H1 (cell line): Measurements from ENCODE around the gene ATP6V1C2. TPM values are rescaled to one million over a fixed set of nuclear protein-coding genes. Genes with fewer than 3 reads are reported as not detected.

ENCODE experiments used
- CTCF ChIA-PET: fragments of 300-600 bp; sonication (Branson Sonifier 250); formaldehyde crosslinking; loops from one replicate; lab custom pipeline; 2021; ENCODE audit not compliant: partially characterized antibody; lab: Charles Lee
- POLR2A ChIA-PET: fragments of 300-600 bp; sonication (Branson Sonifier 250); formaldehyde crosslinking; loops from one replicate; lab custom pipeline; 2021; ENCODE audit warnings: inconsistent platforms; ENCODE audit not compliant: partially characterized antibody; lab: Charles Lee
- DNase-seq, 2 experiments: peaks; one replicate each; pipeline versions ENCODE4 v3.0.0 to v3.0.0-alpha.2; 2010 to 2022; ENCODE audit warnings: low spot score in 2 of 2, low read depth in 1 of 2, mixed read lengths in 1 of 2
- FAIRE-seq: peaks from 2 replicates; lab custom pipeline; 2011; peaks lifted over from hg19 to GRCh38; lab: Jason Lieb, UNC
- H2AFZ ChIP-seq: 2 replicates; pipeline ENCODE4 v1.8.1; 2012; ENCODE audit warnings: low read length, inconsistent platforms
- H2AK5ac ChIP-seq: 2 replicates; pipeline ENCODE4 v1.6.1; 2013; ENCODE audit warnings: low read depth, low read length
- H2BK120ac ChIP-seq: replicated peaks from 2 replicates; pipeline ENCODE3; 2013; ENCODE audit warnings: low read depth, low read length, inconsistent platforms
- H2BK12ac ChIP-seq: 2 replicates; pipeline ENCODE4 v1.6.1; 2013; ENCODE audit warnings: low read depth, low read length
- H2BK15ac ChIP-seq: 2 replicates; pipeline ENCODE4 v1.6.1; 2013; ENCODE audit warnings: low read length
- H2BK20ac ChIP-seq: 2 replicates; pipeline ENCODE4 v1.6.1; 2013; ENCODE audit warnings: low read length
- H2BK5ac ChIP-seq: 2 replicates; pipeline ENCODE4 v1.6.1; 2013; ENCODE audit warnings: low read depth, low read length
- H3K14ac ChIP-seq: 2 replicates; pipeline ENCODE4 v1.6.1; 2013; ENCODE audit warnings: inconsistent platforms; ENCODE audit not compliant: insufficient read length
- H3K18ac ChIP-seq: 2 replicates; pipeline ENCODE4 v1.6.1; 2013; ENCODE audit warnings: low read length; ENCODE audit errors: extremely low read depth
- H3K23ac ChIP-seq: 2 replicates; pipeline ENCODE4 v1.6.1; 2013; ENCODE audit warnings: inconsistent platforms; ENCODE audit not compliant: insufficient read length
- H3K23me2 ChIP-seq: 2 replicates; pipeline ENCODE4 v1.6.1; 2013; ENCODE audit warnings: low read depth, low read length
- H3K27ac ChIP-seq: 2 replicates; pipeline ENCODE4 v1.6.1; 2011; ENCODE audit warnings: low read depth, low read length, inconsistent platforms
- H3K27me3 ChIP-seq, 4 experiments: replicated peaks in 1 of 4; 1 replicate in 1 of 4; 2 replicates in 3 of 4; pipeline versions ENCODE4 v1.6.1 to v1.8.1; 2011 to 2013; ENCODE audit warnings: low read length in 3 of 4, mild to moderate bottlenecking in 3 of 4, inconsistent platforms in 2 of 4, mixed read lengths in 2 of 4, moderate library complexity in 1 of 4; ENCODE audit not compliant: control insufficient read depth in 3 of 4, insufficient read depth in 3 of 4; ENCODE audit errors: extremely low read depth in 1 of 4
- H3K36me3 ChIP-seq, 4 experiments: 2 replicates each; pipeline versions ENCODE4 v1.6.1 to v1.8.1; 2011 to 2013; ENCODE audit warnings: mild to moderate bottlenecking in 4 of 4, low read length in 3 of 4, moderate library complexity in 2 of 4, control low read depth in 1 of 4, inconsistent platforms in 1 of 4; ENCODE audit not compliant: insufficient read depth in 4 of 4, control insufficient read depth in 2 of 4
- H3K4ac ChIP-seq: replicated peaks from 2 replicates; pipeline ENCODE3; 2013; ENCODE audit warnings: low read length, low read depth, mixed read lengths, inconsistent platforms; ENCODE audit not compliant: insufficient read length
- H3K4me1 ChIP-seq, 4 experiments: replicated peaks in 1 of 4; 1 replicate in 1 of 4; 2 replicates in 3 of 4; pipeline versions ENCODE4 v1.6.1 to v1.8.1; 2011 to 2013; ENCODE audit warnings: low read length in 3 of 4, inconsistent platforms in 2 of 4, mixed read lengths in 1 of 4; ENCODE audit not compliant: insufficient read depth in 4 of 4, control insufficient read depth in 3 of 4
- H3K4me2 ChIP-seq, 2 experiments: 2 replicates each; pipeline versions ENCODE4 v1.6.1 to v1.8.1; 2011 to 2013; ENCODE audit warnings: low read depth in 2 of 2, low read length in 2 of 2, control low read depth in 1 of 2, inconsistent platforms in 1 of 2, mild to moderate bottlenecking in 1 of 2; ENCODE audit not compliant: insufficient read depth in 1 of 2
- H3K4me3 ChIP-seq, 4 experiments: fragments of 200-600, 300-600 bp in 1 of 4; sonication (generic), shearing (Covaris generic), sonication (Bioruptor Twin) in 1 of 4; 2 replicates each; pipeline versions ENCODE4 v1.5.1 to v1.8.1; 2011 to 2016; ENCODE audit warnings: low read length in 4 of 4, low read depth in 3 of 4, control low read depth in 2 of 4, inconsistent platforms in 2 of 4, mild to moderate bottlenecking in 2 of 4, mixed read lengths in 1 of 4, moderate library complexity in 1 of 4; ENCODE audit not compliant: insufficient read depth in 2 of 4; ENCODE audit errors: extremely low read depth in 1 of 4
- H3K56ac ChIP-seq: replicated peaks from 2 replicates; pipeline ENCODE3; 2013; ENCODE audit warnings: low read depth, mild to moderate bottlenecking, mixed read lengths, low read length, inconsistent platforms; ENCODE audit not compliant: insufficient read length
- H3K79me1 ChIP-seq: 2 replicates; pipeline ENCODE4 v1.6.1; 2013; ENCODE audit warnings: low read depth, low read length, control low read depth
- H3K79me2 ChIP-seq, 2 experiments: 2 replicates each; pipeline versions ENCODE4 v1.6.1 to v1.8.1; 2012 to 2013; ENCODE audit warnings: low read length in 2 of 2, mild to moderate bottlenecking in 2 of 2, inconsistent platforms in 1 of 2; ENCODE audit not compliant: insufficient read depth in 2 of 2, control insufficient read depth in 1 of 2
- H3K9ac ChIP-seq, 4 experiments: replicated peaks in 1 of 4; 1 replicate in 1 of 4; 2 replicates in 3 of 4; pipeline versions ENCODE4 v1.6.1 to v1.8.1; 2011 to 2013; ENCODE audit warnings: low read depth in 3 of 4, low read length in 3 of 4, control low read depth in 2 of 4, mild to moderate bottlenecking in 2 of 4, moderate library complexity in 2 of 4, inconsistent platforms in 1 of 4; ENCODE audit errors: extremely low read depth in 1 of 4
- H3K9me3 ChIP-seq, 2 experiments: 2 replicates each; pipeline versions ENCODE4 v1.6.1 to v1.8.1; 2012 to 2013; ENCODE audit warnings: mild to moderate bottlenecking in 2 of 2, moderate library complexity in 2 of 2, control low read depth in 1 of 2, inconsistent platforms in 1 of 2, low read depth in 1 of 2, low read length in 1 of 2, mixed read lengths in 1 of 2; ENCODE audit not compliant: insufficient read depth in 2 of 2
- H4K20me1 ChIP-seq, 2 experiments: replicated peaks in 1 of 2; 2 replicates each; pipeline versions ENCODE3 to v1.8.1; 2011 to 2013; ENCODE audit warnings: inconsistent platforms in 2 of 2, low read length in 2 of 2, mild to moderate bottlenecking in 1 of 2; ENCODE audit not compliant: insufficient read depth in 2 of 2, control insufficient read depth in 1 of 2
- H4K5ac ChIP-seq: 2 replicates; pipeline ENCODE4 v1.6.1; 2013; ENCODE audit warnings: low read length, low read depth, mixed read lengths, inconsistent platforms; ENCODE audit not compliant: insufficient read length
- H4K8ac ChIP-seq: 2 replicates; pipeline ENCODE4 v1.8.0; 2013; ENCODE audit warnings: mild to moderate bottlenecking, moderate library complexity, low read length, inconsistent platforms; ENCODE audit not compliant: insufficient read depth; ENCODE audit errors: extremely low read depth
- H4K91ac ChIP-seq: replicated peaks from 2 replicates; pipeline ENCODE3; 2013; ENCODE audit warnings: low read length, mixed read lengths, inconsistent platforms; ENCODE audit not compliant: insufficient read length
- BRCA1 ChIP-seq: IDR thresholded peaks from 2 replicates; pipeline ENCODE4 v1.6.1; 2012; ENCODE audit warnings: low read depth, low read length, improper control_type of control experiment
- CBX5 ChIP-seq: fragments of 300-800, 300-1000 bp; sonication (generic); IDR thresholded peaks from 2 replicates; pipeline ENCODE4 v1.7.1; 2016; ENCODE audit warnings: antibody characterized with exemption, low read length, low read depth
- CBX8 ChIP-seq: fragments of 300-800, 300-1000 bp; sonication (generic); IDR thresholded peaks from 2 replicates; pipeline ENCODE4 v1.7.1; 2016; ENCODE audit warnings: low read depth, low read length, borderline replicate concordance
- E2F6 ChIP-seq: IDR thresholded peaks from 2 replicates; pipeline ENCODE4 v1.6.1; 2012; ENCODE audit warnings: inconsistent platforms
- EZH2 ChIP-seq: fragments of 200-600 bp; sonication (generic); IDR thresholded peaks from 2 replicates; pipeline ENCODE4 v1.7.1; 2012; ENCODE audit warnings: low read depth, mild to moderate bottlenecking, moderate library complexity, low read length, inconsistent platforms; ENCODE audit not compliant: severe bottlenecking
- FOSL1 ChIP-seq: IDR thresholded peaks from 2 replicates; pipeline ENCODE4 v1.6.1; 2011; ENCODE audit warnings: mild to moderate bottlenecking, low read depth, low read length, moderate library complexity; ENCODE audit not compliant: insufficient read depth
- JUN ChIP-seq: IDR thresholded peaks from 2 replicates; pipeline ENCODE4 v1.6.1; 2011; ENCODE audit warnings: low read depth, mild to moderate bottlenecking, improper control_type of control experiment, low read length
- JUND ChIP-seq: IDR thresholded peaks from 2 replicates; pipeline ENCODE4 v1.6.1; 2011; ENCODE audit warnings: mild to moderate bottlenecking, improper control_type of control experiment, low read length
- MAFK ChIP-seq: IDR thresholded peaks from 2 replicates; pipeline ENCODE4 v1.6.1; 2012; ENCODE audit warnings: low read depth, mild to moderate bottlenecking, improper control_type of control experiment, low read length
- PHF8 ChIP-seq: fragments of 200-600 bp; sonication (generic); conservative IDR thresholded peaks from 2 replicates; pipeline ENCODE4 v1.7.1; 2012; ENCODE audit warnings: low read depth, mild to moderate bottlenecking, inconsistent platforms, low read length, moderate library complexity
- RBBP5 ChIP-seq: IDR thresholded peaks from 2 replicates; pipeline ENCODE4 v1.7.1; 2012; ENCODE audit warnings: low read depth, mild to moderate bottlenecking, inconsistent platforms, low read length, moderate library complexity, borderline replicate concordance
- RXRA ChIP-seq: IDR thresholded peaks from 2 replicates; pipeline ENCODE4 v1.6.1; 2011; ENCODE audit warnings: low read depth, mild to moderate bottlenecking, low read length, moderate library complexity; ENCODE audit not compliant: insufficient read depth
- SIX5 ChIP-seq: IDR thresholded peaks from 2 replicates; pipeline ENCODE4 v1.6.1; 2011; ENCODE audit warnings: mild to moderate bottlenecking, low read depth, low read length
- TAF7 ChIP-seq: optimal IDR thresholded peaks from 2 replicates; pipeline ENCODE3; 2011; ENCODE audit warnings: low read depth, mild to moderate bottlenecking, inconsistent platforms, low read length, moderate library complexity, borderline replicate concordance
- WGBS, 2 experiments: shearing (Covaris generic) in 1 of 2; methylation state at CpG; one replicate each; pipeline versions ENCODE4 v1.1.6 to v1.1.7; 2013 to 2015; ENCODE audit warnings: low lambda C conversion rate in 2 of 2, mixed read lengths in 2 of 2, inconsistent platforms in 1 of 2, low coverage in 1 of 2, missing lambda C conversion rate in 1 of 2; ENCODE audit not compliant: insufficient replicate concordance in 2 of 2, insufficient coverage in 1 of 2, insufficient read length in 1 of 2; ENCODE audit errors: extremely low coverage in 1 of 2, missing lambda C conversion rate in 1 of 2; 5-methylcytosine and 5-hydroxymethylcytosine counted together
- polyA plus RNA-seq, 7 experiments: library from polyadenylated mRNA; depleted of rRNA in 3 of 7; stranded (reverse) in 5 of 7; unstranded in 2 of 7; fragments of >200 nt in 5 of 7; fragments of 200-250 nt in 2 of 7; gene quantifications; 1 replicate in 5 of 7; 2 replicates in 1 of 7; 4 replicates in 1 of 7; pipeline versions ENCODE4 v1.2.1 to v1.2.3, GENCODE V29; 2011 to 2013; ENCODE audit warnings: missing spikeins in 2 of 7, mixed read lengths in 2 of 7
- total RNA-seq: library from RNA; stranded (reverse); fragmentation: NEBNext Ultra II Directional; extraction: Animal tissue kit (Norgen Biotek cat#: 25700); gene quantifications from 2 replicates; pipeline ENCODE4 v1.2.1, GENCODE V29; 2021

ATP6V1C2 gene
- total and polyA plus RNA-seq, 2 of the 8 experiments (the other 6 are each of a cell fraction or from before 2014, with no cell fraction given): 0.29 to 0.74 TPM

GRCh38 chr2:10757814-10758286, 36.4 kb downstream of the ATP6V1C2 start:
- Histone ChIP-seq H3K18ac (no peak overlapping the region), H2AK5ac (no peak overlapping the region), H3K79me1 (no peaks in the 10 kb centered on the region), H2BK120ac (no peak overlapping the region), H3K27me3 (no peaks in the 10 kb centered on the region), H4K91ac (no peak overlapping the region), H2BK20ac (no peak overlapping the region), H3K23ac (no peak overlapping the region), H3K9ac (no peak overlapping the region), H3K14ac (no peak overlapping the region), H3K27ac (no peak overlapping the region), H3K4me3 (no peak overlapping the region), H3K56ac (no peak overlapping the region), H2BK5ac (no peak overlapping the region), H4K20me1 (no peaks in the 10 kb centered on the region), H4K5ac (no peak overlapping the region), H3K23me2 (no peaks in the 10 kb centered on the region), H4K8ac (no peak overlapping the region; the same call in 1 of the 2 replicates), H2BK12ac (no peak overlapping the region), H3K4me1 (0 out of 7 replicates have a peak, but pooled peaks cover 0 to 3% (median 0%) of the 10 kb centered on the region in 4 experiments), H3K4ac (no peak overlapping the region), H3K36me3 (no peaks in the 10 kb centered on the region), H2AFZ (no peak overlapping the region), H2BK15ac (no peak overlapping the region), H3K9me3 (no peaks in the 10 kb centered on the region), H3K79me2 (no peaks in the 10 kb centered on the region), H3K4me2 (no peak overlapping the region)
- CTCF ChIA-PET: no interaction called here
- no peak for DNase-seq
- POLR2A ChIA-PET: no interaction called here
- no peak for FAIRE-seq
- WGBS, 2 experiments: 85% methylated on average over 6 of the region's 6 CpGs; no CpG with 5 or more reads in 1 of the 2 experiments
- no peak for TF ChIP-seq TAF7
- no peak for TF ChIP-seq RXRA
- no peak for TF ChIP-seq MAFK
- no peak for TF ChIP-seq RBBP5
- TF ChIP-seq SIX5: no peak
- no peak for TF ChIP-seq JUND
- no peak for TF ChIP-seq FOSL1
- TF ChIP-seq CBX8: no peak
- TF ChIP-seq E2F6: no peak
- TF ChIP-seq EZH2: no peak
- TF ChIP-seq BRCA1: no peak
- no peak for TF ChIP-seq JUN
- TF ChIP-seq PHF8: no peak
- TF ChIP-seq CBX5: no peak
